Liver (tissue), 10 donors: Measurements from ENCODE around the gene OXGR1. TPM values are rescaled to one million over a fixed set of nuclear protein-coding genes. Genes with fewer than 3 reads are reported as not detected.

ENCODE experiments used
- DNase-seq: peaks from one replicate; pipeline ENCODE4 v3.0.0-alpha.2; 2017; ENCODE audit warnings: low spot score
- H3K27ac ChIP-seq, 2 donors: one replicate each; pipeline ENCODE4 v1.7.0; 2013; ENCODE audit warnings: inconsistent platforms in 2 of 2, low read length in 2 of 2, control low read depth in 1 of 2, low read depth in 1 of 2, mild to moderate bottlenecking in 1 of 2
- H3K27me3 ChIP-seq, 4 donors: one replicate each; pipeline versions ENCODE4 v1.6.1 to v1.7.0; 2013; ENCODE audit warnings: low read length in 3 of 4, inconsistent platforms in 1 of 4, mild to moderate bottlenecking in 1 of 4, moderate library complexity in 1 of 4; ENCODE audit not compliant: control insufficient read depth in 4 of 4, insufficient read depth in 4 of 4
- H3K36me3 ChIP-seq, 4 donors: one replicate each; pipeline versions ENCODE4 v1.6.1 to v1.7.0; 2013; ENCODE audit warnings: low read length in 3 of 4, mild to moderate bottlenecking in 3 of 4, low read depth in 1 of 4, moderate library complexity in 1 of 4; ENCODE audit not compliant: control insufficient read depth in 4 of 4, insufficient read depth in 3 of 4
- H3K4me1 ChIP-seq, 4 donors: one replicate each; pipeline versions ENCODE4 v1.6.1 to v1.7.0; 2013; ENCODE audit warnings: low read length in 3 of 4, mild to moderate bottlenecking in 3 of 4, moderate library complexity in 1 of 4; ENCODE audit not compliant: control insufficient read depth in 4 of 4, insufficient read depth in 4 of 4
- H3K4me3 ChIP-seq, 3 donors: one replicate each; pipeline versions ENCODE4 v1.6.1 to v1.7.0; 2013; ENCODE audit warnings: low read length in 3 of 3, control low read depth in 1 of 3, low read depth in 1 of 3, mild to moderate bottlenecking in 1 of 3
- H3K9ac ChIP-seq, 2 donors: one replicate each; pipeline ENCODE4 v1.7.0; 2013; ENCODE audit warnings: low read length in 2 of 2, mild to moderate bottlenecking in 2 of 2, moderate library complexity in 2 of 2, control low read depth in 1 of 2, low read depth in 1 of 2
- H3K9me3 ChIP-seq, 4 donors: one replicate each; pipeline versions ENCODE4 v1.6.1 to v1.7.0; 2013; ENCODE audit warnings: low read length in 3 of 4; ENCODE audit not compliant: control insufficient read depth in 4 of 4
- EGR1 ChIP-seq, 2 donors: IDR thresholded peaks; 2 replicates each; pipeline ENCODE4 v1.6.1; 2016 to 2018; ENCODE audit warnings: antibody characterized with exemption in 2 of 2, low read depth in 2 of 2
- FOXA1 ChIP-seq: IDR thresholded peaks from 2 replicates; pipeline ENCODE4 v1.6.1; 2016; ENCODE audit warnings: antibody characterized with exemption
- HNF4A ChIP-seq, 2 donors: conservative IDR thresholded peaks; 2 replicates each; pipeline ENCODE4 v1.6.1; 2016; ENCODE audit warnings: antibody characterized with exemption in 2 of 2, mild to moderate bottlenecking in 2 of 2
- HNF4G ChIP-seq: IDR thresholded peaks from 2 replicates; pipeline ENCODE4 v1.6.1; 2016; ENCODE audit warnings: antibody characterized with exemption
- JUND ChIP-seq, 2 donors: IDR thresholded peaks; 2 replicates each; pipeline ENCODE4 v1.6.1; 2016; ENCODE audit warnings: antibody characterized with exemption in 2 of 2
- NR2F2 ChIP-seq: IDR thresholded peaks from 2 replicates; pipeline ENCODE4 v1.6.1; 2016; ENCODE audit warnings: antibody characterized with exemption
- RAD21 ChIP-seq, 2 donors: IDR thresholded peaks; 2 replicates each; pipeline ENCODE4 v1.6.1; 2016; ENCODE audit warnings: antibody characterized with exemption in 2 of 2, mild to moderate bottlenecking in 2 of 2
- RXRA ChIP-seq, 2 donors: IDR thresholded peaks; 2 replicates each; pipeline ENCODE4 v1.6.1; 2017 to 2018; ENCODE audit warnings: antibody characterized with exemption in 2 of 2, mild to moderate bottlenecking in 1 of 2
- TAF1 ChIP-seq: conservative IDR thresholded peaks from 2 replicates; pipeline ENCODE4 v1.6.1; 2016; ENCODE audit warnings: antibody characterized with exemption, mild to moderate bottlenecking
- ZBTB33 ChIP-seq: IDR thresholded peaks from 2 replicates; pipeline ENCODE4 v1.6.1; 2016; ENCODE audit warnings: antibody characterized with exemption
- WGBS: extraction: QIAGEN DNeasy Blood & Tissue Kit; methylation state at CpG from one replicate; pipeline ENCODE4 v1.1.7; 2013; 5-methylcytosine and 5-hydroxymethylcytosine counted together
- polyA plus RNA-seq, 2 donors: library from polyadenylated mRNA; stranded (reverse) in 1 of 2; unstranded in 1 of 2; fragments of 200-250 nt in 1 of 2; fragments of >200 nt in 1 of 2; fragmentation: Nextera tagmentation in 1 of 2; extraction: Ambion mirVana in 1 of 2; gene quantifications; one replicate each; pipeline versions ENCODE4 v1.2.1 to v1.2.3, GENCODE V29; 2013 to 2015
- small RNA-seq: library from RNA; depleted of rRNA; stranded (forward); fragments of <200 nt; gene quantifications from one replicate; pipeline ENCODE3, GENCODE V24; 2014
- total RNA-seq, 2 donors: library from RNA; depleted of rRNA; stranded (reverse); fragments of >200 nt; gene quantifications; one replicate each; pipeline ENCODE4 v1.2.3, GENCODE V29; 2014
- TF ChIP-seq, protein P1 (sequence below): fragments of 150-350 bp; IDR thresholded peaks from 2 replicates; pipeline ENCODE4 v1.5.1; 2017; ENCODE audit warnings: improper control_type of control experiment, low read depth, low read length; ENCODE audit not compliant: missing input control
- TF ChIP-seq, protein P2 (sequence below): IDR thresholded peaks from 2 replicates; pipeline ENCODE4 v1.6.1; 2016; ENCODE audit warnings: antibody characterized with exemption
- TF ChIP-seq, protein P3 (sequence below): IDR thresholded peaks from 2 replicates; pipeline ENCODE4 v1.6.1; 2016; ENCODE audit warnings: antibody characterized with exemption
- donor health status: healthy.
- donor health status: healthy.
- donor health status: healthy.
- donor health status: healthy.
- donor health status: healthy.

The OXGR1 gene
- total and polyA plus RNA-seq, 4 donors: not detected

DNA sequence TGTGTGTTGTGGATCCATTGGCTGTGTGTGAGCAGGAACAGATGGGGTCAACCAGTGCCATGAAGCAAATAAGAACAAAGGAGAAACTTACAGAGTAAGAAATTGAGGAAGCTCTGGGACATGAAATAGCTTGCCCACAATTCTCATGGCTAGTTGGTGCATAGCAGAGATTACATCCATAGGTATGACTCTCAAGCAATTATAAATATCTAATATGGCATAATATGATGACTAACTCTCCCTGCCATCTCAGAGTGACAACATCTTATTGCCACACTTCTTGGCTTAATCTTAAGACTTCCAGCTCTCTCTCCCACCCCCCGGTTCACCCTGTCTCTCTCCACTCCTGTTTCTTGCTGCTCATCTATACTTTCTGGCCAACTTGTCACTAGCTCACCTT is 53.3 kb downstream of the OXGR1 start:
- H3K36me3 ChIP-seq: no peaks in the 10 kb centered on the region
- H3K9ac ChIP-seq: no peak overlapping the region
- peaks cover 0 to 5% (median 0%) of the 10 kb centered on the region in 4 donors for H3K27me3 ChIP-seq
- no peak overlapping the region for H3K4me3 ChIP-seq
- TF ChIP-seq, protein P1, sequence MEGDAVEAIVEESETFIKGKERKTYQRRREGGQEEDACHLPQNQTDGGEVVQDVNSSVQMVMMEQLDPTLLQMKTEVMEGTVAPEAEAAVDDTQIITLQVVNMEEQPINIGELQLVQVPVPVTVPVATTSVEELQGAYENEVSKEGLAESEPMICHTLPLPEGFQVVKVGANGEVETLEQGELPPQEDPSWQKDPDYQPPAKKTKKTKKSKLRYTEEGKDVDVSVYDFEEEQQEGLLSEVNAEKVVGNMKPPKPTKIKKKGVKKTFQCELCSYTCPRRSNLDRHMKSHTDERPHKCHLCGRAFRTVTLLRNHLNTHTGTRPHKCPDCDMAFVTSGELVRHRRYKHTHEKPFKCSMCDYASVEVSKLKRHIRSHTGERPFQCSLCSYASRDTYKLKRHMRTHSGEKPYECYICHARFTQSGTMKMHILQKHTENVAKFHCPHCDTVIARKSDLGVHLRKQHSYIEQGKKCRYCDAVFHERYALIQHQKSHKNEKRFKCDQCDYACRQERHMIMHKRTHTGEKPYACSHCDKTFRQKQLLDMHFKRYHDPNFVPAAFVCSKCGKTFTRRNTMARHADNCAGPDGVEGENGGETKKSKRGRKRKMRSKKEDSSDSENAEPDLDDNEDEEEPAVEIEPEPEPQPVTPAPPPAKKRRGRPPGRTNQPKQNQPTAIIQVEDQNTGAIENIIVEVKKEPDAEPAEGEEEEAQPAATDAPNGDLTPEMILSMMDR: no peak
- no peak for TF ChIP-seq EGR1 (IDR thresholded peaks at IDR 0.05; ENCODE audit: low read depth in 2 of 2)
- no peak for TF ChIP-seq JUND (IDR thresholded peaks at IDR 0.05)
- no peak for TF ChIP-seq TAF1
- TF ChIP-seq, protein P2, sequence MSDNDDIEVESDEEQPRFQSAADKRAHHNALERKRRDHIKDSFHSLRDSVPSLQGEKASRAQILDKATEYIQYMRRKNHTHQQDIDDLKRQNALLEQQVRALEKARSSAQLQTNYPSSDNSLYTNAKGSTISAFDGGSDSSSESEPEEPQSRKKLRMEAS: no peak
- no peak for TF ChIP-seq HNF4A (conservative IDR thresholded peaks at IDR 0.05)
- TF ChIP-seq FOXA1: no peak
- TF ChIP-seq NR2F2: no peak
- no peak for DNase-seq
- 77% methylated on average over 1 of the region's 1 CpG for WGBS
- no peak overlapping the region for H3K27ac ChIP-seq
- H3K4me1 ChIP-seq: no peaks in the 10 kb centered on the region
- H3K9me3 ChIP-seq: no peaks in the 10 kb centered on the region

- TF ChIP-seq NR2F2: no peak
- no peak for TF ChIP-seq HNF4G
- TF ChIP-seq, protein P3, sequence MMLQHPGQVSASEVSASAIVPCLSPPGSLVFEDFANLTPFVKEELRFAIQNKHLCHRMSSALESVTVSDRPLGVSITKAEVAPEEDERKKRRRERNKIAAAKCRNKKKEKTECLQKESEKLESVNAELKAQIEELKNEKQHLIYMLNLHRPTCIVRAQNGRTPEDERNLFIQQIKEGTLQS: no peak
- no peak for TF ChIP-seq RXRA (IDR thresholded peaks at IDR 0.05)
- no peak for TF ChIP-seq JUND (IDR thresholded peaks at IDR 0.05)
- no peak for TF ChIP-seq ZBTB33
- TF ChIP-seq, protein P2: no peak
- TF ChIP-seq EGR1 (IDR thresholded peaks at IDR 0.05; ENCODE audit: low read depth in 2 of 2): no peak
- TF ChIP-seq RAD21 (IDR thresholded peaks at IDR 0.05): no peak
- WGBS: 68% methylated on average over 3 of the region's 3 CpGs
- Histone ChIP-seq H3K9ac (no peak overlapping the region), H3K4me3 (no peak overlapping the region), H3K27ac (no peak overlapping the region), H3K27me3 (peaks cover 0 to 5% (median 3%) of the 10 kb centered on the region in 4 donors), H3K9me3 (no peaks in the 10 kb centered on the region), H3K4me1 (no peaks in the 10 kb centered on the region), H3K36me3 (no peaks in the 10 kb centered on the region)
- no peak for DNase-seq
Observed at GRCh38 chr13:96935901-96936300, 58.4 kb downstream of the OXGR1 start.

Small RNA genes lying within 50 kb of the gene (small RNA-seq; reads per million reads assigned to genes)
- not detected for gene RN7SKP7

Other genes starting within 250 kb of the OXGR1 start
- gene MBNL2, start 227.9 kb upstream of the OXGR1 start, total RNA-seq: 10 to 100 TPM; 16.0 to 49.6 TPM
- gene MBNL2, start 227.9 kb upstream of the OXGR1 start, polyA plus RNA-seq: 10 to 100 TPM; 32.5 to 41.0 TPM